Sciatic nerve (tissue), 2 donors: Measurements from ENCODE around the gene IRX4. TPM values are rescaled to one million over a fixed set of nuclear protein-coding genes. Genes with fewer than 3 reads are reported as not detected.

Source experiments
- ATAC-seq: fragments of 200-7000 bp; cut with Tn5 transposase; one replicate; pipeline ENCODE4 v1.9.1; 2020; ENCODE audit warnings: mild to moderate bottlenecking, moderate library complexity
- DNase-seq: peaks from one replicate; pipeline ENCODE4 v3.0.0-alpha.2; 2020; ENCODE audit warnings: low spot score
- intact Hi-C: fragments of 100-400 bp; cut with DNase I; formaldehyde crosslinking; loops from one replicate; pipeline ENCODE4 v1.14.2; 2022
- total RNA-seq: library from RNA; stranded (reverse); fragmentation: NEBNext Ultra II Directional; extraction: Animal tissue kit (Norgen Biotek cat#: 25700); gene quantifications from one replicate; pipeline ENCODE4 v1.2.1, GENCODE V29; 2021
- donor health status: DM: no; HTN: no; CAD: no.
- donor health status: DM: no; HTN: no; CAD: no.

IRX4 gene
- total RNA-seq, 1 donor from 2014 or later = not detected

- ATAC-seq = no peak
- intact Hi-C loops = no loop called here
Observed at GRCh38 chr5:1883925-1884677, 1.4 kb upstream of the IRX4 start.

GRCh38 chr5:1883120-1883924, 597 bp upstream of the IRX4 start:
- intact Hi-C loops = no loop called here
- no peak for DNase-seq
- ATAC-seq = no peak

More at GRCh38 chr5:1883925-1884677, 1.4 kb upstream of the IRX4 start:
- no peak for DNase-seq

- ATAC-seq (no peak), DNase-seq (no peak)
- intact Hi-C loops = no loop called here
Observed at GRCh38 chr5:1881731-1882336, 891 bp downstream of the IRX4 start.

- DNase-seq (no peak), ATAC-seq (no peak)
- intact Hi-C loops = no loop called here
Observed at GRCh38 chr5:1881098-1881572, 1.6 kb downstream of the IRX4 start.

GRCh38 chr5:1880377-1881025, 2.2 kb downstream of the IRX4 start:
- intact Hi-C loops = no loop called here
- DNase-seq (no peak), ATAC-seq (no peak)

GRCh38 chr5:1879292-1880263, 3.1 kb downstream of the IRX4 start:
- intact Hi-C loops = no loop called here
- no peak for ATAC-seq
- DNase-seq = no peak

- ATAC-seq (no peak), DNase-seq (no peak)
Observed at GRCh38 chr5:1878050-1878849, 4.5 kb downstream of the IRX4 start.

GRCh38 chr5:1877103-1878049, 5.3 kb downstream of the IRX4 start:
- DNase-seq (no peak), ATAC-seq (no peak)
- intact Hi-C loops = no loop called here

More at GRCh38 chr5:1878050-1878849, 4.5 kb downstream of the IRX4 start:
- intact Hi-C loops = no loop called here

- intact Hi-C loops = no loop called here
- DNase-seq (no peak), ATAC-seq (no peak)
Observed at GRCh38 chr5:1876660-1877064, 6.1 kb downstream of the IRX4 start.

GRCh38 chr5:1875843-1876659, 6.7 kb downstream of the IRX4 start:
- ATAC-seq = no peak
- no peak for DNase-seq
- intact Hi-C loops = no loop called here

GRCh38 chr5:1875281-1875842, 7.4 kb downstream of the IRX4 start:
- DNase-seq = no peak
- ATAC-seq = no peak
- intact Hi-C loops = no loop called here

GRCh38 chr5:1874771-1875220, 7.9 kb downstream of the IRX4 start:
- intact Hi-C loops = no loop called here
- DNase-seq (no peak), ATAC-seq (no peak)

- no peak for ATAC-seq
- no peak for DNase-seq
- intact Hi-C loops = no loop called here
Observed at GRCh38 chr5:1874348-1874747, 8.4 kb downstream of the IRX4 start.

GRCh38 chr5:1873243-1873959, 9.3 kb downstream of the IRX4 start:
- DNase-seq = no peak
- ATAC-seq = no peak
- intact Hi-C loops = no loop called here

- no peak for DNase-seq
- intact Hi-C loops = no loop called here
- ATAC-seq = no peak
Observed at GRCh38 chr5:1871441-1871840, 11.3 kb downstream of the IRX4 start.
